ENCODE data around the gene HOXC11. TPM values are rescaled to one million over a fixed set of nuclear protein-coding genes. Genes with fewer than 3 reads are reported as not detected.

The HOXC11 gene
- total and polyA plus RNA-seq, 2 of the 4 experiments (the other 2 are of a cell fraction): not detected

- H3K9me1 ChIP-seq (ENCODE audit: insufficient read depth, low read length): no peaks in the 10 kb centered on the region
- H2AFZ ChIP-seq (replicated peaks; ENCODE audit: low read length, poor library complexity): no peak overlapping the region
- no peak for TF ChIP-seq USF2 (IDR thresholded peaks at IDR 0.05; ENCODE audit: low read depth, low read length)
- TF ChIP-seq FOS (IDR thresholded peaks at IDR 0.05; ENCODE audit: low read depth, low read length): no peak
- TF ChIP-seq BHLHE40 (IDR thresholded peaks at IDR 0.05; ENCODE audit: low read depth, low read length): no peak
- no peak for TF ChIP-seq MXI1 (IDR thresholded peaks at IDR 0.05; ENCODE audit: borderline replicate concordance, low read depth, low read length)
- no peak for TF ChIP-seq MAFK (IDR thresholded peaks at IDR 0.05; ENCODE audit: low read depth, low read length)
- no peak for TF ChIP-seq CEBPB (IDR thresholded peaks at IDR 0.05; ENCODE audit: low read depth, low read length)
- intact Hi-C loops (cut with micrococcal nuclease): no loop called here
- ChIA-PET CTCF (interaction anchor here (0.7 kb wide), 2 partner anchors 21 to 144 kb away, joined by 3 read pairs; no protein-coding TSS in a partner anchor), POLR2A (ENCODE audit: unreplicated experiment) (interaction anchor here (0.5 kb wide), 1 partner anchor 325 kb away, joined by 4 read pairs; no protein-coding TSS in a partner anchor)
- peaks cover 2% of the 10 kb centered on the region; the same call in 1 of the 2 replicates for H3K4me1 ChIP-seq (ENCODE audit: control insufficient read depth, insufficient read depth, low read length)
- no peak overlapping the region for H3K56ac ChIP-seq (ENCODE audit: extremely low read depth, insufficient read depth, low read length)
- H4K20me1 ChIP-seq (ENCODE audit: insufficient read depth, low read length): peaks cover 2% of the 10 kb centered on the region; the same call in 1 of the 2 replicates
- no peak overlapping the region for H3K14ac ChIP-seq (replicated peaks; ENCODE audit: low read depth, low read length)
- H2AK9ac ChIP-seq (replicated peaks; ENCODE audit: low read depth, low read length, poor library complexity): no peak overlapping the region
- ATAC-seq (ENCODE audit: low read depth): no peak
- peaks cover 95% of the 10 kb centered on the region for H3K27me3 ChIP-seq (ENCODE audit: control insufficient read depth, insufficient read depth, low read length)
- H2BK20ac ChIP-seq (ENCODE audit: low read depth, low read length): no peak overlapping the region
- H3K4ac ChIP-seq (ENCODE audit: low read depth, low read length): no peak overlapping the region
- H3K4me2 ChIP-seq (ENCODE audit: low read depth, low read length): no peak overlapping the region
- no peak overlapping the region for H3K23ac ChIP-seq (ENCODE audit: low read depth, low read length)
- H4K91ac ChIP-seq (ENCODE audit: insufficient read depth, low read depth, low read length): no peak overlapping the region
- no peaks in the 10 kb centered on the region for H3K79me1 ChIP-seq (ENCODE audit: low read depth in 1 of 2, low read length in 2 of 2)
- in situ Hi-C loops (cut with MboI; ENCODE audit: low sequenced_read_pairs): no loop called here
- no TSS peak for BruUV-seq (replicated peaks)
- no peak overlapping the region for H3K4me3 ChIP-seq (ENCODE audit: insufficient read depth, low read depth, low read length)
- dilution Hi-C loops (cut with HindIII; ENCODE audit: low sequenced_read_pairs, unreplicated experiment): no loop called here
- H3K9me3 ChIP-seq (ENCODE audit: control insufficient read depth, insufficient read depth, low read length): peaks cover 7% of the 10 kb centered on the region
- H2BK15ac ChIP-seq (ENCODE audit: low read depth, low read length): no peak overlapping the region
- no peak overlapping the region for H3K18ac ChIP-seq (ENCODE audit: low read depth, low read length)
- no peaks in the 10 kb centered on the region for H3K36me3 ChIP-seq (ENCODE audit: control insufficient read depth, insufficient read depth, low read length)
- no peak overlapping the region for H3K27ac ChIP-seq (ENCODE audit: insufficient read depth, low read length)
- no peak overlapping the region for H4K5ac ChIP-seq (ENCODE audit: low read depth, low read length)
- DNase-seq: no peak
- no peak overlapping the region for H2BK120ac ChIP-seq (ENCODE audit: low read depth, low read length)
- H2BK5ac ChIP-seq (ENCODE audit: low read depth, low read length, poor library complexity, severe bottlenecking): no peak overlapping the region
- WGBS, 2 experiments (ENCODE audit: extremely low coverage in 2 of 2, insufficient read length in 1 of 2): no CpG with 5 or more reads among the region's 15 CpGs
- H4K8ac ChIP-seq (ENCODE audit: low read depth in 2 of 2, low read length in 2 of 2): no peak overlapping the region
- H3K9ac ChIP-seq (ENCODE audit: low read depth, low read length): no peak overlapping the region
- no peak overlapping the region for H2AK5ac ChIP-seq (ENCODE audit: low read depth, low read length)
Observed at GRCh38 chr12:53978477-53979356, 5.8 kb downstream of the HOXC11 start.
